K562 (cell line): ENCODE measurements around the gene ZNF544. TPM values are rescaled to one million over a fixed set of nuclear protein-coding genes. Genes with fewer than 3 reads are reported as not detected.
A peak's percentile ranks its signal among the peaks of the same experiment; 100 is the strongest.

Experiments used
- BRF1 ChIP-seq: IDR thresholded peaks from 3 replicates; pipeline ENCODE4 v1.6.1; 2011; ENCODE audit warnings: borderline replicate concordance, mild to moderate bottlenecking; ENCODE audit not compliant: insufficient read length; ENCODE audit errors: extremely low read depth
- CBFA2T2 ChIP-seq: fragments of 450-650 bp; conservative IDR thresholded peaks from 2 replicates; pipeline ENCODE4 v1.6.1; 2017; ENCODE audit warnings: mild to moderate bottlenecking
- CHD1 ChIP-seq: fragments of 200-600 bp; sonication (generic); IDR thresholded peaks from one replicate; pipeline ENCODE4 v1.6.1; 2012; ENCODE audit warnings: mild to moderate bottlenecking, moderate library complexity, low read length, inconsistent platforms
- CREBBP ChIP-seq: IDR thresholded peaks from one replicate; pipeline ENCODE4 v1.6.1; 2012; ENCODE audit warnings: low read depth, mild to moderate bottlenecking, control low read depth, inconsistent platforms, low read length
- GABPB2 ChIP-seq: fragments of 250-450 bp; sonication (Bioruptor Pico); conservative IDR thresholded peaks from 2 replicates; pipeline ENCODE4 v1.5.1; 2021; ENCODE audit warnings: mild to moderate bottlenecking
- JUND ChIP-seq, 2 experiments: IDR thresholded peaks; 2 replicates in 1 of 2; 3 replicates in 1 of 2; pipeline ENCODE4 v1.6.1; 2011; ENCODE audit warnings: borderline replicate concordance in 2 of 2, low read depth in 2 of 2, low read length in 2 of 2, improper control_type of control experiment in 1 of 2, missing biosample characterization in 1 of 2, missing genetic modification characterization in 1 of 2, missing genetic modification reagents in 1 of 2
- LARP7 ChIP-seq: fragments of 450-650 bp; IDR thresholded peaks from 2 replicates; pipeline ENCODE4 v1.6.1; 2016
- MCM3 ChIP-seq: fragments of 450-650 bp; IDR thresholded peaks from 2 replicates; pipeline ENCODE4 v1.6.1; 2016
- NBN ChIP-seq: fragments of 450-650 bp; IDR thresholded peaks from 2 replicates; pipeline ENCODE4 v1.6.1; 2016; ENCODE audit warnings: low read depth, mild to moderate bottlenecking
- NFIX ChIP-seq: fragments of 250-450 bp; sonication (Bioruptor Pico); IDR thresholded peaks from 2 replicates; pipeline ENCODE4 v1.4.0; 2020; ENCODE audit warnings: low read depth, mild to moderate bottlenecking, moderate library complexity
- NFYB ChIP-seq: IDR thresholded peaks from 2 replicates; pipeline ENCODE4 v1.6.1; 2011; ENCODE audit warnings: mild to moderate bottlenecking, moderate library complexity; ENCODE audit not compliant: insufficient read length; ENCODE audit errors: extremely low read depth
- NRF1 ChIP-seq, 2 experiments: fragments of 450-650 bp; IDR thresholded peaks in 1 of 2; conservative IDR thresholded peaks in 1 of 2; 2 replicates each; pipeline ENCODE4 v1.6.1; 2014; ENCODE audit warnings: mild to moderate bottlenecking in 2 of 2
- RBM14 ChIP-seq: fragments of 200-400 bp; formaldehyde crosslinking; IDR thresholded peaks from 2 replicates; pipeline ENCODE4 v1.6.1; 2018; ENCODE audit warnings: low read depth, mild to moderate bottlenecking, low read length, moderate library complexity, borderline replicate concordance; ENCODE audit not compliant: insufficient read depth
- TCF7 ChIP-seq: sonication (generic); IDR thresholded peaks from 2 replicates; pipeline ENCODE4 v1.6.1; 2016; ENCODE audit warnings: antibody characterized with exemption, borderline replicate concordance
- TEAD1 ChIP-seq, 2 experiments: fragments of 450-650 bp in 1 of 2; sonication (generic) in 1 of 2; formaldehyde crosslinking; IDR thresholded peaks; 2 replicates each; pipeline versions ENCODE4 v1.4.0 to v1.8.0; 2020 to 2022; ENCODE audit warnings: mild to moderate bottlenecking in 2 of 2, missing genetic modification reagents in 1 of 2
- TRIM28 ChIP-seq: fragments of 450-650 bp; IDR thresholded peaks from 2 replicates; pipeline ENCODE4 v1.6.1; 2017
- ZFP30 ChIP-seq: fragments of 250-450 bp; sonication (Bioruptor Pico); IDR thresholded peaks from 2 replicates; pipeline ENCODE4 v1.8.0; 2022; ENCODE audit warnings: moderate library complexity, mild to moderate bottlenecking, inconsistent platforms, borderline replicate concordance
- ZSCAN29 ChIP-seq: fragments of 450-650 bp; IDR thresholded peaks from 2 replicates; pipeline ENCODE4 v1.6.1; 2017
- ZZZ3 ChIP-seq: fragments of 450-650 bp; IDR thresholded peaks from 2 replicates; pipeline ENCODE4 v1.6.1; 2016; ENCODE audit warnings: antibody characterized with exemption, mild to moderate bottlenecking, moderate library complexity
- polyA plus RNA-seq, 8 experiments: library from polyadenylated mRNA; depleted of rRNA in 4 of 8; stranded (reverse) in 5 of 8; unstranded in 3 of 8; fragments of >200 nt; fragmentation: Nextera tagmentation in 2 of 8; fragmentation: Illumina TruSeq in 1 of 8; extraction: Ambion mirVana in 2 of 8; extraction: Trizol in 1 of 8; gene quantifications; 2 replicates each; pipeline versions ENCODE4 v1.2.1 to v1.2.3, GENCODE V29; 2011 to 2014; ENCODE audit warnings: inconsistent platforms in 1 of 8, missing spikeins in 1 of 8
- total RNA-seq, 7 experiments: library from RNA; depleted of rRNA in 6 of 7; stranded (reverse); fragments of >200 nt in 6 of 7; fragmentation: Illumina TruSeq in 2 of 7; extraction: Trizol in 2 of 7; gene quantifications; 2 replicates each; pipeline versions ENCODE4 v1.2.1 to v1.2.3, GENCODE V29; 2011 to 2021; ENCODE audit warnings: low replicate concordance in 1 of 7
- TF ChIP-seq, protein P1 (sequence below): fragments of 250-450 bp; sonication (Bioruptor Pico); IDR thresholded peaks from 2 replicates; pipeline ENCODE4 v1.5.0; 2020; ENCODE audit warnings: mild to moderate bottlenecking
- TF ChIP-seq, protein P2 (sequence below): sonication (generic); formaldehyde crosslinking; IDR thresholded peaks from 2 replicates; pipeline ENCODE4 v1.8.1; 2022; ENCODE audit warnings: missing genetic modification reagents
- TF ChIP-seq, protein P3 (sequence below): fragments of 250-450 bp; sonication (Bioruptor Pico); IDR thresholded peaks from 2 replicates; pipeline ENCODE4 v1.5.1; 2021; ENCODE audit warnings: mild to moderate bottlenecking
- TF ChIP-seq, protein P4 (sequence below): fragments of 250-450 bp; sonication (Bioruptor Pico); IDR thresholded peaks from 2 replicates; pipeline ENCODE4 v1.8.0; 2022; ENCODE audit warnings: inconsistent platforms, mild to moderate bottlenecking, moderate library complexity, borderline replicate concordance

The ZNF544 gene
- total and polyA plus RNA-seq, 9 of the 15 experiments (the other 6 are each of a cell fraction or from before 2014, with no cell fraction given) = 23.6 to 59.0 (median 41.4) TPM

DNA sequence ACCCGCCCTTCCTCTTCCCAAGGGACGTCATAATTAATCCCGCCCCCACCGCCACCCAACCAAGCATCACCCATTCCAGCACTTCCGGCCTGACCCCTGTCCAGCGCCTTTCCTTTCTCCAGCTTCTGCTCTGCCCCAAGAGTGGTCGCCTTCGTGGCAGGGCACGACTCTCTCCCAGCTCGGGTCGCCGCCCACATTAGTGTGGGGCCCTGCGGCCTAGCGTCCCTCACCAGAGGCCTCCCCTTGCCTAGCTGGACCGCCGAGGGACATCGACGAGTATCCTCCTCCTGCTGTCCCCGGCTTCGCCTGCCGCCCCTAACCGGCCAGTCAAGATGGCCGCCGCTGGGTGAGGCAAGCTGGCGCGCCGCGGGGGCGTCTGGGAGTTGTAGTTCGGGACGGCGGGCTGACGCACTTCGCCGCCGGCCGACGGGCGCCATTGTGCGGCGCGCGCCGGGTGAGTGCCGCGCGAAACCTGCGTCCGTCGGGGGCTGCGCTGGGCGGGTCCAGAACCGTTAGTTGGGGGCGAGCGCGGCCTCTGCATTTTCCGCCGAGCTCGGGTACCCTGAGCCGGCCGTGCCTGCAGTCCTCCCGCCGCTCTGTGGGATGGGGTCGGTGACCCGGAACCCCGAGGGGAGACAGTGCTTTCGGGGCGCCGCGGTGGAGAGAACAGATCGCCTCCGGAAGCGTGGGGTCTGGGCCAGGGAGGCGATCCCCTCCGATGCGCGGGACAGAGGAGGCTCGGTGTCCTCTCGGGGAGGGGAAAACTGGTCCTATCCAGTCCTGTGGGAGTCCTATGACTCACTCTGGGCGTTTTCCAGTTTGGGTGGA, 45.5 kb upstream of the ZNF544 start, which contains the start of gene ZNF274 (continued):
- TF ChIP-seq NFIX (CRISPR knock-in tag) (no peak), TEAD1 (CRISPR knock-in tag; IDR thresholded peaks at IDR 0.05) (peak in 1 of 2 experiments; percentile 87; a peak in 2 of 4 replicates), RBM14 (no peak), ZZZ3 (peak; percentile 76; the same call in 1 of the 2 replicates), NRF1 (conservative IDR thresholded peaks at IDR 0.05 in 1 of 2, IDR thresholded peaks at IDR 0.05 in 1 of 2) (peak; percentile 76 to 78), ZFP30 (no peak), LARP7 (0 out of 2 replicates have a peak, but pooled peaks have one; percentile 9), MCM3 (no peak), NFYB (no peak), JUND (IDR thresholded peaks at IDR 0.05; ENCODE audit: borderline replicate concordance, low read depth, low read length) (peak; percentile 98), JUND (tag; IDR thresholded peaks at IDR 0.05; ENCODE audit: borderline replicate concordance, low read depth, low read length) (peak; percentile 93; the same call in 2 of the 3 replicates), CREBBP (no peak), TRIM28 (no peak; the same call in 1 of the 2 replicates), CHD1 (peak; percentile 79), BRF1 (no peak), NBN (no peak), GABPB2 (CRISPR knock-in tag) (no peak), ZSCAN29 (no peak), TCF7 (no peak; the same call in 1 of the 2 replicates), CBFA2T2 (no peak)
- TF ChIP-seq, protein P1, sequence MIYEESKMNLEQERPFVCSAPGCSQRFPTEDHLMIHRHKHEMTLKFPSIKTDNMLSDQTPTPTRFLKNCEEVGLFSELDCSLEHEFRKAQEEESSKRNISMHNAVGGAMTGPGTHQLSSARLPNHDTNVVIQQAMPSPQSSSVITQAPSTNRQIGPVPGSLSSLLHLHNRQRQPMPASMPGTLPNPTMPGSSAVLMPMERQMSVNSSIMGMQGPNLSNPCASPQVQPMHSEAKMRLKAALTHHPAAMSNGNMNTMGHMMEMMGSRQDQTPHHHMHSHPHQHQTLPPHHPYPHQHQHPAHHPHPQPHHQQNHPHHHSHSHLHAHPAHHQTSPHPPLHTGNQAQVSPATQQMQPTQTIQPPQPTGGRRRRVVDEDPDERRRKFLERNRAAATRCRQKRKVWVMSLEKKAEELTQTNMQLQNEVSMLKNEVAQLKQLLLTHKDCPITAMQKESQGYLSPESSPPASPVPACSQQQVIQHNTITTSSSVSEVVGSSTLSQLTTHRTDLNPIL = no peak
- TF ChIP-seq, protein P2, sequence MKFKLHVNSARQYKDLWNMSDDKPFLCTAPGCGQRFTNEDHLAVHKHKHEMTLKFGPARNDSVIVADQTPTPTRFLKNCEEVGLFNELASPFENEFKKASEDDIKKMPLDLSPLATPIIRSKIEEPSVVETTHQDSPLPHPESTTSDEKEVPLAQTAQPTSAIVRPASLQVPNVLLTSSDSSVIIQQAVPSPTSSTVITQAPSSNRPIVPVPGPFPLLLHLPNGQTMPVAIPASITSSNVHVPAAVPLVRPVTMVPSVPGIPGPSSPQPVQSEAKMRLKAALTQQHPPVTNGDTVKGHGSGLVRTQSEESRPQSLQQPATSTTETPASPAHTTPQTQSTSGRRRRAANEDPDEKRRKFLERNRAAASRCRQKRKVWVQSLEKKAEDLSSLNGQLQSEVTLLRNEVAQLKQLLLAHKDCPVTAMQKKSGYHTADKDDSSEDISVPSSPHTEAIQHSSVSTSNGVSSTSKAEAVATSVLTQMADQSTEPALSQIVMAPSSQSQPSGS (CRISPR knock-in tag) = no peak
- TF ChIP-seq, protein P3, sequence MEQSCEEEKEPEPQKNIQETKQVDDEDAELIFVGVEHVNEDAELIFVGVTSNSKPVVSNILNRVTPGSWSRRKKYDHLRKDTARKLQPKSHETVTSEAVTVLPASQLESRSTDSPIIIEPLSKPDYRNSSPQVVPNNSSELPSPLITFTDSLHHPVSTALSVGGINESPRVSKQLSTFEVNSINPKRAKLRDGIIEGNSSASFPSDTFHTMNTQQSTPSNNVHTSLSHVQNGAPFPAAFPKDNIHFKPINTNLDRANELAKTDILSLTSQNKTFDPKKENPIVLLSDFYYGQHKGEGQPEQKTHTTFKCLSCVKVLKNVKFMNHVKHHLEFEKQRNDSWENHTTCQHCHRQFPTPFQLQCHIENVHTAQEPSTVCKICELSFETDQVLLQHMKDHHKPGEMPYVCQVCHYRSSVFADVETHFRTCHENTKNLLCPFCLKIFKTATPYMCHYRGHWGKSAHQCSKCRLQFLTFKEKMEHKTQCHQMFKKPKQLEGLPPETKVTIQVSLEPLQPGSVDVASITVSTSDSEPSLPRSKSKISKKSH = no peak
- TF ChIP-seq, protein P4, sequence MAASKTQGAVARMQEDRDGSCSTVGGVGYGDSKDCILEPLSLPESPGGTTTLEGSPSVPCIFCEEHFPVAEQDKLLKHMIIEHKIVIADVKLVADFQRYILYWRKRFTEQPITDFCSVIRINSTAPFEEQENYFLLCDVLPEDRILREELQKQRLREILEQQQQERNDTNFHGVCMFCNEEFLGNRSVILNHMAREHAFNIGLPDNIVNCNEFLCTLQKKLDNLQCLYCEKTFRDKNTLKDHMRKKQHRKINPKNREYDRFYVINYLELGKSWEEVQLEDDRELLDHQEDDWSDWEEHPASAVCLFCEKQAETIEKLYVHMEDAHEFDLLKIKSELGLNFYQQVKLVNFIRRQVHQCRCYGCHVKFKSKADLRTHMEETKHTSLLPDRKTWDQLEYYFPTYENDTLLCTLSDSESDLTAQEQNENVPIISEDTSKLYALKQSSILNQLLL (CRISPR knock-in tag) = no peak
